ENCODE results near the gene CADM4. TPM values are rescaled to one million over a fixed set of nuclear protein-coding genes. Genes with fewer than 3 reads are reported as not detected.

Gene CADM4
- total RNA-seq, 1 experiment from 2014 or later: 28.7 TPM

DNA sequence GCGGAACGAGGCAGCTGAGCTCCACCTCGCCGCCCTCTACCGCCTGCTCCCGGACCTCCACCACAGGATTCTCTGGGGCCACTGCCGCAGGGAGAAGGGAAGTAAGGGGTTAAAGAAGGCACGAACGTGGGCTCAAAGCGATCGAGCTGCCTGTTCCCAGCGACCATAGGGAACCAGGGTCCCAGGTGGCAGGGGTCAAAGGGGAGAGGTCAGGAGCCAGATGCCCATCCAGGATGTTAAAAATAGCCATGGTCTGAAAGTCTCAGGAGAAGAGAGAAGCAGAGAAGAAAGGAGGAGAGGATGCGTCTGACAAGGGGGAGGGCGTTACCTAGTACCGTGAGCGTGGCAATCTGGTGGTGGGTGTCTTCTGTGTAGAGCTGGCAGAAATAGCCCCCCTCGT, 12.8 kb downstream of the CADM4 start:
- Histone ChIP-seq H3K9me3 (ENCODE audit: low read depth, low read length, poor library complexity, severe bottlenecking) (no peaks in the 10 kb centered on the region), H3K27ac (ENCODE audit: low read depth, low read length, poor library complexity, severe bottlenecking) (no peak overlapping the region), H3K4me3 (ENCODE audit: low read depth, low read length, poor library complexity, severe bottlenecking) (no peak overlapping the region), H3K36me3 (ENCODE audit: insufficient read depth, low read length, poor library complexity, severe bottlenecking) (peaks cover 6% of the 10 kb centered on the region), H3K27me3 (replicated peaks; ENCODE audit: insufficient read depth, low read depth, low read length, poor library complexity) (no peaks in the 10 kb centered on the region), H3K4me1 (ENCODE audit: insufficient read depth, low read length, poor library complexity, severe bottlenecking) (no peaks in the 10 kb centered on the region)
- intact Hi-C loops (cut with micrococcal nuclease; ENCODE audit: unreplicated experiment): no loop called here
- BruUV-seq (replicated peaks): no TSS peak
- CTCF ChIA-PET: interaction anchor here (0.5 kb wide), 1 partner anchor 139 kb away, joined by 3 read pairs; no protein-coding TSS in a partner anchor
- POLR2A ChIA-PET (ENCODE audit: low non-redundant PET): no interaction called here
- no peak for TF ChIP-seq EZH2 (IDR thresholded peaks at IDR 0.05; ENCODE audit: borderline replicate concordance, low read depth, low read length, poor library complexity, severe bottlenecking)
- TF ChIP-seq, protein P1, sequence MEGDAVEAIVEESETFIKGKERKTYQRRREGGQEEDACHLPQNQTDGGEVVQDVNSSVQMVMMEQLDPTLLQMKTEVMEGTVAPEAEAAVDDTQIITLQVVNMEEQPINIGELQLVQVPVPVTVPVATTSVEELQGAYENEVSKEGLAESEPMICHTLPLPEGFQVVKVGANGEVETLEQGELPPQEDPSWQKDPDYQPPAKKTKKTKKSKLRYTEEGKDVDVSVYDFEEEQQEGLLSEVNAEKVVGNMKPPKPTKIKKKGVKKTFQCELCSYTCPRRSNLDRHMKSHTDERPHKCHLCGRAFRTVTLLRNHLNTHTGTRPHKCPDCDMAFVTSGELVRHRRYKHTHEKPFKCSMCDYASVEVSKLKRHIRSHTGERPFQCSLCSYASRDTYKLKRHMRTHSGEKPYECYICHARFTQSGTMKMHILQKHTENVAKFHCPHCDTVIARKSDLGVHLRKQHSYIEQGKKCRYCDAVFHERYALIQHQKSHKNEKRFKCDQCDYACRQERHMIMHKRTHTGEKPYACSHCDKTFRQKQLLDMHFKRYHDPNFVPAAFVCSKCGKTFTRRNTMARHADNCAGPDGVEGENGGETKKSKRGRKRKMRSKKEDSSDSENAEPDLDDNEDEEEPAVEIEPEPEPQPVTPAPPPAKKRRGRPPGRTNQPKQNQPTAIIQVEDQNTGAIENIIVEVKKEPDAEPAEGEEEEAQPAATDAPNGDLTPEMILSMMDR (conservative IDR thresholded peaks at IDR 0.05; ENCODE audit: low read depth, low read length): no peak
- DNase-seq (ENCODE audit: low spot score): no peak

DNA sequence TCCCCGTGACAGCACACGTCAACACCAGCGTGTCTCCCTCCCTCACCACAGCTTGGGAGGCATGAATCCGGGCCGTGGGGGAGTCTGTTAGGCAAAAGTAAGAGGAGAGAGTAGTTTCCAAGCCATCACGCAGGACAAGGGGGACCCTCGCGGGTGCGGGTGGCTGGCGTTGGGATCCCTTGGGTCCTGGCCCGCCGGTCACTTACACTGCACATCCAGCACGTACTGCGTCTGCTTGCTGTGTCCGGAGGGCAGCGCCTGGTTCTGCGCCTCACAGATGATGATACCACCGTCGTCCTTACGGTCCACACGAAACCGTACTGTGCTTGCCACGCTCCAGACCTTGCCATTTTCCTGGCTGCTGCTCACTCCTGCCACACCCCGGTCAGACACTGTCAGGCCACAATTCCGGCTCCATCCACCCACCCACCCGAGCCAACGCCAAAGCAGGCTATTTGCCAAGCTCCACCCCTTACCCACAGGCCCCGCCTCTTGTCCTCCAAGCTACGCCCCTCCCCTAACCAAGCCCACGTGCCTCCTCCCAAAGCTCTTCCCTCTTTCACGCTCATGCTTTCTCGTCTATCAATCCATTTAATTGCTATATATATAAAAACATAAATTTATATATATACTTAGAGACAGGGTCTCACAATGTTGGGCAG, 13.6 kb downstream of the CADM4 start:
- Histone ChIP-seq H3K4me1 (ENCODE audit: insufficient read depth, low read length, poor library complexity, severe bottlenecking) (no peaks in the 10 kb centered on the region), H3K27ac (ENCODE audit: low read depth, low read length, poor library complexity, severe bottlenecking) (no peak overlapping the region), H3K9me3 (ENCODE audit: low read depth, low read length, poor library complexity, severe bottlenecking) (no peaks in the 10 kb centered on the region), H3K27me3 (replicated peaks; ENCODE audit: insufficient read depth, low read depth, low read length, poor library complexity) (no peaks in the 10 kb centered on the region), H3K4me3 (ENCODE audit: low read depth, low read length, poor library complexity, severe bottlenecking) (no peak overlapping the region), H3K36me3 (ENCODE audit: insufficient read depth, low read length, poor library complexity, severe bottlenecking) (peaks cover 6% of the 10 kb centered on the region)
- ChIA-PET CTCF (interaction anchor here (0.5 kb wide), 1 partner anchor 140 kb away, joined by 3 read pairs; no protein-coding TSS in a partner anchor), POLR2A (ENCODE audit: low non-redundant PET) (no interaction called here)
- TF ChIP-seq, protein P1 (conservative IDR thresholded peaks at IDR 0.05; ENCODE audit: low read depth, low read length): no peak
- no peak for TF ChIP-seq EZH2 (IDR thresholded peaks at IDR 0.05; ENCODE audit: borderline replicate concordance, low read depth, low read length, poor library complexity, severe bottlenecking)
- no TSS peak for BruUV-seq (replicated peaks)
- intact Hi-C loops (cut with micrococcal nuclease; ENCODE audit: unreplicated experiment): no loop called here
- peak; percentile 40 for DNase-seq (ENCODE audit: low spot score)

DNA sequence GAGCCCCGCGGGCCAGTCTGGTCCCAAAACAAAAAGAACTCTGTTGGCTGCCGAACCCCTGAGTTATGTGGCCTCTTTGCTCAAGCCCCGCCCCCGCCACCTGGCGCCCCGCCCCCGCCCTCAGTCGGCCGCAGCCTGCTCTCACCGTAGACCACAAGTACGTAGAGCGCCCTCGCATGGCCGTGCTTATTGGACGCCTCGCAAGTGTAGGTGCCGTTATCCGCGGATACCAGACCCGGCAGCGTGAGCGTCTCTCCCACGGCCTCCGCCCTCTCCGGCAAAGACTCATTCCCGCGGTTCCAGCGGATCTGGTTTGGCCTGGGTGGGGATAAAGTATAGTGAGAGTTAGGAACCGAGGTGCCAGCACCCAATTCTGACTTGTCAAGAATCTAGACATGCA, 14.7 kb downstream of the CADM4 start:
- no TSS peak for BruUV-seq (replicated peaks)
- no peak for TF ChIP-seq EZH2 (IDR thresholded peaks at IDR 0.05; ENCODE audit: borderline replicate concordance, low read depth, low read length, poor library complexity, severe bottlenecking)
- TF ChIP-seq, protein P1 (conservative IDR thresholded peaks at IDR 0.05; ENCODE audit: low read depth, low read length): no peak
- Histone ChIP-seq H3K27me3 (replicated peaks; ENCODE audit: insufficient read depth, low read depth, low read length, poor library complexity) (no peaks in the 10 kb centered on the region), H3K4me3 (ENCODE audit: low read depth, low read length, poor library complexity, severe bottlenecking) (no peak overlapping the region), H3K9me3 (ENCODE audit: low read depth, low read length, poor library complexity, severe bottlenecking) (no peaks in the 10 kb centered on the region), H3K4me1 (ENCODE audit: insufficient read depth, low read length, poor library complexity, severe bottlenecking) (peaks cover 9% of the 10 kb centered on the region), H3K27ac (ENCODE audit: low read depth, low read length, poor library complexity, severe bottlenecking) (no peak overlapping the region), H3K36me3 (ENCODE audit: insufficient read depth, low read length, poor library complexity, severe bottlenecking) (peaks cover 6% of the 10 kb centered on the region)
- intact Hi-C loops (cut with micrococcal nuclease; ENCODE audit: unreplicated experiment): no loop called here
- DNase-seq (ENCODE audit: low spot score): no peak
- CTCF ChIA-PET: no interaction called here
- POLR2A ChIA-PET (ENCODE audit: low non-redundant PET): no interaction called here
